Endometrial microvascular endothelial cells (primary cell): Measurements from ENCODE around the gene DOCK3. TPM values are rescaled to one million over a fixed set of nuclear protein-coding genes. Genes with fewer than 3 reads are reported as not detected.
"Not testable (repeated sequence)": the region's sequence is repeated elsewhere in the genome, so short reads cannot be mapped to it uniquely, and the experiment has no call there.

Experiments
- in situ Hi-C: cut with HindIII; loops from 2 replicates; pipeline ENCODE4 v1.10.0; 2017; ENCODE audit warnings: low sequenced_read_pairs, low pct_unique_long_range_greater_than_20kb; ENCODE audit errors: inconsistent ontology term
- total RNA-seq: library from RNA; depleted of rRNA; stranded (reverse); fragments of >200 nt; gene quantifications from one replicate; pipeline ENCODE4 v1.2.3, GENCODE V29; 2015; ENCODE audit errors: inconsistent ontology term

Gene DOCK3
- total RNA-seq, 1 donor from 2014 or later, result not detected

DNA sequence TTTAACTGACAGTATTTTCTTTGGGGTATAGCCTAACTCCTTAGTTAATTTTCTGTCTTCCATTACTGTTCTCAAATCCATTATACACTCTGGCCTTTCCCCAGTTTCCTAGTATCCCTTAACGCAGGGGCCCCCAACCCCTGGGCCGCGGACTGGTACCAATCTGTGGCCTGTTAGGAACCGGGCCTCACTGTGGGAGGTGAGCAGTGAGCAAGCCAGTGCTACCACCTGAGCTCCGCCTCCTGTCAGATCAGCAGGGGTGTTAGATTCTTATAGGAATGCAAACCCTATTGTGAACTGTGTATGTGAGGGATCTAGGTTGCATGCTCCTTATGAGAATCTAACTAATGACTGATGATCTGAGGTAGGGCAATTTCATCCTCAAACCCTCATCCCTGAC lies 75.1 kb downstream of the DOCK3 start:
- in situ Hi-C loops, result no loop called here

DNA sequence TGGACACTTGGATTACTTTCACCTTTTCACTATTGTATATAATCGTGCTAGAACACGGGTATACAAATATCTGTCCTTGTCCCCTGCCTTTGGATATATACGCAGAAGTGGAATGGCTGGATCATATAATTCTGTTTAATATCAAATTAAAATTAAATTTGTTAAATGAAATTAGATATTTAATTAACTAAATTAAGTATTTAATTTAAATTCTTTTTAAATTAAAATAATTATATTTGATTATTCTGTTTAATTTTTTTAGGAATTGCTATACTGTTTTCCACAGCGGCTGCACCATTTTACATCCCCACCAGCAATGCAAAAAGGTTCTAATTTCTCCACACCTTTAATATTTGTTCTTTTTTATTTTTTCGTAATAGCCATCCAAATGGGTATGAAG lies 84.3 kb downstream of the DOCK3 start:
- in situ Hi-C loops, result no loop called here

GRCh38 chr3:50777680-50778079 lies 103.0 kb downstream of the DOCK3 start:
- in situ Hi-C loops, result no loop called here

DNA sequence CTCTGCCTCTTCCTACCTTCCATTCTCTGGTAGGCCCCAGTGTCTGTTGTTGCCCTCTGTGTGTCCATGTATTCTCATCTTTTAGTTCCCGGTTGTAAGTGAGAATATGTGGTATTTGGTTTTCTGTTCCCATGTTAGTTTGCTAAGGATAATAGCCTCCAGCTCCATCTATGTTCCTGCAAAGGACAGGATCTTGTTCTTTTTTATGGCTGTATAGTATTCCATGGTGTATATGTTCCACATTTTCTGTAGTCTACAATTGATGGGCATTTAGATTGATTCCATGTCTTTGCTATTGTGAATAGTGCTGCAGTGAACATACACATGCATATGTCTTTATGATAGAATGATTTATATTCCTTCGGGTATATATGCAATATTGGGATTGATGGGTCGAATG lies 107.0 kb downstream of the DOCK3 start:
- in situ Hi-C loops, result not testable (repeated sequence)

DNA sequence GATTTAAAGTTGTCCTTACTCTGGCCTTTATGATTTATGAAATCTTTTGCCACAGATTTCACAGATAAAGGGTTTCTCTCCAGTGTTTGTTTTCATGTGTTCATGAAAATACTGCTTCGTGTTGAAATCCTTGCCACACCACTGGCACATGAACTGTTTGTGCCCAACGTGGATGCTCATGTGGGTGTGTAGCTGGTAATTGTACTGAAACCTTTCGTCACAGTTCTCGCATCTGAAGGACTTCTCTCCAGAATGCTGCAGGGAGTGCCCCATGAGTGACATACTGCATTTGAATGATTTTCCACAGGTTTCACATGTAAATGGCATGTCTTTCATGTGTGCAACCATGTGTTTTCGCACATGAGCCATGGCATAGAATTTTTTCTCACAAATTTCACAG lies 111.9 kb downstream of the DOCK3 start:
- in situ Hi-C loops, result no loop called here

- in situ Hi-C loops, result not testable (repeated sequence)
Measured at GRCh38 chr3:50790894-50791293, 116.2 kb downstream of the DOCK3 start.

DNA sequence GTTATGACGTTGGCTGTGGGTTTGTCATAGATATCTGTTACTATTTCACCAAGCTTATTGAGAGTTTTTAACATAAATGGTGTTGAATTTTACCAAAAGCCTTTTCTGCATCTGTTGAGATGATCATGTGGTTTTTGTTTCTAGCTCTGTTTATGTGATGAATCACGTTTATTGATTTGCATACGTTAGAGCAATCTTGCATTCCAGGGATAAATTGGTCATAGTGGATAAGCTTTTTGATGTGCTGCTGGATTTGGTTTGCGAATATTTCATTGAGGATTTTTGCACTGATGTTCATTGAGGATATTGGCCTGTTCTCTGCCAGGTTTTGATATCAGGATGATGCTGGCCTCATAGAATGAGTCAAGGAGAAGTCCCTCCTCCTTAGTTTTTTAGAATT lies 117.8 kb downstream of the DOCK3 start:
- in situ Hi-C loops, result no loop called here

DNA sequence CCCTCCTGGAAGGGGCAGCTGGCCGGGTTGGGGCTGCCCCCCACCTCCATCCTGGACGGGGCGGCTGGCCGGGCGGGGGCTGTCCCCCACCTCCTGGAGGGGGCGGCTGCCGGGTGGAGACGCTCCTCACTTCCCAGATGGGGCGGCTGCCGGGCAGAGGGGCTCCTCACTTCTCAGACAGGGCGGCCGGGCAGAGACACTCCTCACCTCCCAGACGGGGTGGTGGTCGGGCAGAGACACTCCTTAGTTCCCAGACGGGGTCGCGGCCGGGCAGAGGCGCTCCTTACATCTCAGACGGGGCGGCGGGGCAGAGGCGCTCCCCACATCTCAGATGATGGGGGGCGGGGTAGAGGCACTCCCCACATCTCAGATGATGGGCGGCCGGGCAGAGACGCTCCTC lies 129.1 kb downstream of the DOCK3 start:
- in situ Hi-C loops, result not testable (repeated sequence)

DNA sequence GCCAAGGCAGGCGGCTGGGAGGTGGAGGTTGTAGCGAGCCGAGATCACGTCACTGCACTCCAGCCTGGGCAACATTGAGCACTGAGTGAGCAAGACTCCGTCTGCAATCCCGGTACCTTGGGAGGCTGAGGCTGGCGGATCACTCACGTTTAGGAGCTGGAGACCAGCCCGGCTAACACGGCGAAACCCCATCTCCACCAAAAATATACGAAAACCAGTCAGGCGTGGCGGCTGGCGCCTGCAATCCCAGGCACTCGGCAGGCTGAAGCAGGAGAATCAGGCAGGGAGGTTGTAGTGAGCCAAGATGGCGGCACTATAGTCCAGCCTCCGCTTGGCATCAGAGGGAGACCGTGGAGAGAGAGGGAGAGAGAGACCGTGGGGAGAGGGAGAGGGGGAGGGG lies 129.6 kb downstream of the DOCK3 start:
- in situ Hi-C loops, result not testable (repeated sequence)

GRCh38 chr3:50805321-50805720 lies 130.6 kb downstream of the DOCK3 start:
- in situ Hi-C loops, result no loop called here

GRCh38 chr3:50806031-50806430 lies 131.3 kb downstream of the DOCK3 start:
- in situ Hi-C loops, result no loop called here

GRCh38 chr3:50806806-50807205 lies 132.1 kb downstream of the DOCK3 start:
- in situ Hi-C loops, result no loop called here

GRCh38 chr3:50807266-50807665 lies 132.5 kb downstream of the DOCK3 start:
- in situ Hi-C loops, result no loop called here

GRCh38 chr3:50811893-50812292 lies 137.2 kb downstream of the DOCK3 start:
- in situ Hi-C loops, result no loop called here

DNA sequence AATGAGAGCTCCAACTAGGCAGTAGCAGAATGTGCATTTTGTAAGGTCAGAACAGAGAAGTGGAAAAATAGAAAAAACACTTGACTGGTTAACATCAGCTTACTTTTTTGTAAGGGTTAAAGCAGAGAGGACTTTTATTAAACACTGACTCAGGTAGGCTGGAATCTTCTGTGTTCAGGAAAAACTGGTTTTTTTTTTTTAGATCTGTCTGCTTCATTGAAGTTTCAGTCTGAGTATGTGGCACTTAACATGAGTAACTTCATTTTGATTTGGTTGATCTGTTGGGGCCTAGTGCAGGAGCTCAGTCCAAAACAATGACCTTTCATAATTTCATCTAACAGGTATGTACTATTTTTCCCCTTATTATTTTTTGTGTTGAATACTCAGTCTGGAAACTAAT lies 141.1 kb downstream of the DOCK3 start:
- in situ Hi-C loops, result no loop called here

DNA sequence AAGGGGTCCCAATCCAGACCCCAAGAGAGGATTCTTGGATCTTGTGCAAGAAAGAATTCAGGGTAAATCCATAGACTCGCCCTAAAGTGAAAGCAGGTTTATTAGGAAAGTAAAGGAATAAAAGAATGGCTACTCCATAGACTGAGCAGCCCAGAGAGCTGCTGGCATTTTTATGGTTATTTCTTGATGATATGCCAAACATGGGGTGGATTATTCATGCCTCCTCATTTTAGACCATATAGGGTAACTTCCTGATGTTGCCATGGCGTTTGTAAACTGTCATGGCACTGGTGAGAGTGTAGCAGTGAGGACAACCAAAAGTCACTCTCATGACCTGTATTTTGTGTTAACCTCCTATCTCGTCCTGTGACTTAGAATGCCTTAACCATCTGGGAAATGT lies 142.2 kb downstream of the DOCK3 start:
- in situ Hi-C loops, result no loop called here

DNA sequence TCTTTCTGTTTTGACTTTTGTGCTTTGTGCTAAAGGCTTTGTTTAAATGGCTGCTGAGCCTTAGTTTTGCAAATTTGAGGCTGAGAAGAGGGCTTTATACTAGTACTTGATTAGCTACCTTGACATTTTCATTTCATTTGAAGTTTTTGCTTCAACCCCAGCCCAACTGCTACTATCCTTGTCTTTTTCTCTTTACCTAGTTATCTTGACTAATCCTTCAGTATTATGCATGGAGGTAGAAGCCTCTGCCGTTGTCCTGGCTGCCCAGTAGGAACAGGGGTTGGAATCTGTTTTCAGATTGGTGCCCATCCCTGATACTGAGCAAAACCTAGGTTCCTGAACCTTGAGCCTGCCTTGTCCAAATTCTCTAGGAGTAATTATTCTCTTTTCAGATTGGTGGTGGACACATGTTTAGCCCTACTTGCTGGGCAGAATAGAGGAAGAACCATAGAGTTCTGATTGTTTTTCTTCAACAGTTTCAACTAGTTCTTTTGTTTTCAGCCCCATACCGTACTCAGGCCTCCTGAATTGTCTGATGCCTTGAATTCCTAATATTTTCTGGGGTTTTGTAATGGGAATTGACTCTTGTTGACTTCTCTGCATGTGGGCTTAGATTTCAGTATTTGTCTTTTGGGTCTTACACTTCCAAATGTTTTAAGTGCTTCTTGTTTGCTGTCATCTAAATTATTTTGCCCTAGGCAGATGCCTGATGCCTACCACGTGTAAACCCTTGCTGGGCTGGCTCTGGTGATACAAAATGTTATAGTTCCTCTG lies 143.2 kb downstream of the DOCK3 start:
- in situ Hi-C loops, result no loop called here

- in situ Hi-C loops, result no loop called here
Measured at GRCh38 chr3:50819882-50820281, 145.2 kb downstream of the DOCK3 start.

DNA sequence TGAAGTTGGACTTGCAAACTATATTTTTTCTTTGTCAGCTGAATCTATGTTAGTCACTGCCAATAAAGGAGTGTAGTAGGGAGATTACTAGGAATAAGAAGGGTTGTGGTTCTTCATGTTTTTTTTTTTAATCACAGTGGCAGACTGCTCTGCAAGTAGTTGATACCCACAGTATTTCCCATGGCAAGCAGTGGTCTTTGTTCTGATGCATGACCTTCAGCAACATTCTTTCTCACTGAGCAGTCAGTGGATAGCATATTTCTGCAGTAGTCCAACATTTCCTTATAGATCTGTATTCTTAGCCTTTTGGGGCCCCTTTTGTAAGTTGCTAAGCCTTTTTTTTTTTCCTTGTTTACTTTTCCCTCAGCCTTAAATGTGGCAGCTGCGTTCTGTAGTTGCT lies 151.1 kb downstream of the DOCK3 start:
- in situ Hi-C loops, result no loop called here

GRCh38 chr3:50830451-50830850 lies 155.7 kb downstream of the DOCK3 start:
- in situ Hi-C loops, result no loop called here

DNA sequence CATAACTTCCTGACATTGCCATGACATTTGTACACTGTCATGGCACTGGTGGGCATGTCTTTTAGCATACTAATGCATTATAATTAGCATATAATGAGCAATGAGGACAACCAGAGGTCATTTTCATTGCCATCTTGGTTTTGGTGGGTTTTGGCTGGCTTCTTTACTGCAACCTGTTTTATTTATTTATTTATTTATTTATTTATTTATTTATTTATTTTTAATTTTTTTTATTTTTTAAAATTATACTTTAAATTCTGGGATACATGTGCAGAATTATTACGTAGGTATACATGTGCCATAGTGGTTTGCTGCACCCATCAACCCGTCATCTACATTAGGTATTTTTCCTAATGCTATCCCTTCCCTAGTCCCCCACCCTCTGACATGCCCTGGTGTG lies 156.3 kb downstream of the DOCK3 start:
- in situ Hi-C loops, result not testable (repeated sequence)
